Neural crest cell (in vitro differentiated cells): Measurements from ENCODE around the gene PSMG4. TPM values are rescaled to one million over a fixed set of nuclear protein-coding genes. Genes with fewer than 3 reads are reported as not detected.

ENCODE experiments used
- DNase-seq: peaks from one replicate; pipeline ENCODE4 v3.0.0; 2021; ENCODE audit warnings: low read depth, mixed read lengths, low spot score
- H3K27ac Mint-ChIP-seq: one replicate; pipeline ENCODE4 v1.8.0; 2021; ENCODE audit warnings: mild to moderate bottlenecking, mixed read lengths; ENCODE audit not compliant: unreplicated experiment
- H3K27me3 Mint-ChIP-seq: 2 replicates; pipeline ENCODE4 v1.8.0; 2021; ENCODE audit warnings: low read depth, mild to moderate bottlenecking, mixed read lengths
- H3K36me3 Mint-ChIP-seq: 2 replicates; pipeline ENCODE4 v1.8.0; 2021; ENCODE audit warnings: low read depth, mild to moderate bottlenecking, mixed read lengths
- H3K4me1 Mint-ChIP-seq: 2 replicates; pipeline ENCODE4 v1.8.0; 2021; ENCODE audit warnings: mixed read lengths
- H3K4me3 Mint-ChIP-seq: one replicate; pipeline ENCODE4 v1.8.0; 2021; ENCODE audit warnings: mild to moderate bottlenecking, mixed read lengths
- H3K9me3 Mint-ChIP-seq: 2 replicates; pipeline ENCODE4 v1.8.0; 2021; ENCODE audit warnings: mixed read lengths
- CTCF ChIP-seq: fragments of 200-600 bp; sonication (generic); conservative IDR thresholded peaks from 2 replicates; pipeline ENCODE4 v1.5.0; 2021; ENCODE audit warnings: antibody characterized with exemption, mild to moderate bottlenecking
- total RNA-seq: library from RNA; stranded (reverse); gene quantifications from 2 replicates; pipeline ENCODE4 v1.2.1, GENCODE V29; 2021

PSMG4 gene
- total RNA-seq, 1 donor from 2014 or later: 27.9 TPM

GRCh38 chr6:3297909-3298308 is 39.2 kb downstream of the PSMG4 start:
- peaks cover 17% of the 10 kb centered on the region for H3K4me1 Mint-ChIP-seq
- H3K27me3 Mint-ChIP-seq: peaks cover 2% of the 10 kb centered on the region
- DNase-seq: no peak
- peaks cover 9% of the 10 kb centered on the region for H3K9me3 Mint-ChIP-seq
- H3K36me3 Mint-ChIP-seq: peaks cover 11% of the 10 kb centered on the region
- TF ChIP-seq CTCF: no peak
- H3K4me3 Mint-ChIP-seq: no peak overlapping the region
- H3K27ac Mint-ChIP-seq: no peak overlapping the region

- no peak for TF ChIP-seq CTCF
- peaks cover 11% of the 10 kb centered on the region for H3K36me3 Mint-ChIP-seq
- H3K4me1 Mint-ChIP-seq: peaks cover 14% of the 10 kb centered on the region
- peaks cover 2% of the 10 kb centered on the region for H3K27me3 Mint-ChIP-seq
- no peak for DNase-seq
- H3K27ac Mint-ChIP-seq: no peak overlapping the region
- peaks cover 13% of the 10 kb centered on the region for H3K9me3 Mint-ChIP-seq
- no peak overlapping the region for H3K4me3 Mint-ChIP-seq
Measured at GRCh38 chr6:3299221-3299620, 40.5 kb downstream of the PSMG4 start.

GRCh38 chr6:3301506-3301905 is 42.8 kb downstream of the PSMG4 start:
- no peaks in the 10 kb centered on the region for H3K4me1 Mint-ChIP-seq
- H3K9me3 Mint-ChIP-seq: peaks cover 19% of the 10 kb centered on the region
- H3K27me3 Mint-ChIP-seq: no peaks in the 10 kb centered on the region
- H3K27ac Mint-ChIP-seq: no peak overlapping the region
- H3K4me3 Mint-ChIP-seq: no peak overlapping the region
- H3K36me3 Mint-ChIP-seq: peaks cover 17% of the 10 kb centered on the region
- no peak for TF ChIP-seq CTCF
- DNase-seq: no peak

GRCh38 chr6:3303795-3304411 is 45.2 kb downstream of the PSMG4 start:
- Mint-ChIP-seq H3K9me3 (peaks cover 19% of the 10 kb centered on the region), H3K4me1 (no peaks in the 10 kb centered on the region), H3K4me3 (no peak overlapping the region), H3K27ac (no peak overlapping the region), H3K27me3 (no peaks in the 10 kb centered on the region), H3K36me3 (peaks cover 14% of the 10 kb centered on the region)
- no peak for TF ChIP-seq CTCF
- no peak for DNase-seq

- Mint-ChIP-seq H3K27me3 (no peaks in the 10 kb centered on the region), H3K27ac (no peak overlapping the region), H3K4me1 (no peaks in the 10 kb centered on the region), H3K36me3 (peaks cover 14% of the 10 kb centered on the region), H3K4me3 (no peak overlapping the region), H3K9me3 (peaks cover 19% of the 10 kb centered on the region)
- no peak for DNase-seq
- no peak for TF ChIP-seq CTCF
Measured at GRCh38 chr6:3304500-3305215, 45.9 kb downstream of the PSMG4 start.
